GM04504 (cell line): ENCODE data around the gene ROPN1B.
"Not testable (repeated sequence)": the region's sequence is repeated elsewhere in the genome, so short reads cannot be mapped to it uniquely, and the experiment has no call there.

Experiments
- DNase-seq: peaks from one replicate; pipeline ENCODE4 v3.0.0-alpha.2; 2012; ENCODE audit warnings: low read depth

The ROPN1B gene

DNA sequence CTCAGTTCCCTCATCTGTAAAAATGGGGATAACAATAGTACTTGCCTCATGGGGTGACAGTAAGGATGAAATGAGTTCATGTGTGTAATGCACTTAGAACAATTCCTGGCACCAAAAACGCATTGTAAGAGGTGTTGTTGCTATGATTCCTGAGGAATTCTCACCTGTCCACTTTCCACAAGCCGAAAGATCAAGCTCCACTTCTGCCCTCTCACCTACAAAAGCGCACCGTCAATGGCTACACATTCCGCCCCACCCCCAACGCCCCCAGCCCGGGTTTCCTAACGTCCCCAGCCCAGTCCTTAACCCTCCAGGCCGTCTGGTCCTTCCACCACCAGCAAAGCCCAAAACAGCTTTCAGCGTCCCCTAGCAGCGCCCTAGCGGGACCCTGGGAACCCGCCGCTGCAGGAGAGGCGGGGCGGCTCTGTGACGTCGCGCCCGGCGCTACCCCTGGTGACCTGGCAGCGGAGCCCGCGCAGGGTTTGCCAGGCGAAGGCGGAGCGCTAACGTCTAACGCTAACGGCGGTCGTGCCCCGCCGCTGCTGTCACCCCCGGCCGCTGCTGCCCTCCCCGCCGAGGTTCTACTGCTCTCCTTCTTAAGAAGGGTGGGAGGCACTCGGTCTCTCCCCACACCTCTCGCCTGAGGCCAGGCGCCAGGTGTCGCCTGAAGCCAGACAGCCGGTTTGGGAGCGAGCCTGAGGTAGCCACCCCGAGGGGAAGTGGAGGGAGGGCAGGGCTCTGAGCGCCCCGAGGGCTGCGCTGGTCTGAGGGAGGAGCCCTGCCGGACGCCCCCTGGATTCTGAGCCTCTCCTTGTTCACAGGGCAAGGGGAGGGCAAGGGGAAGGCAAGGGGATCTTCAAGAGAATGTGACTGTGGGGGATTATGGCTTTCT, at the start of gene ROPN1B:
Gene ROPN1B, plus strand, starts transcription at position 478 of the 892 bp plus-strand sequence. CDS start 2,877 bp downstream, outside the sequence.
- DNase-seq, result not testable (repeated sequence)

DNA sequence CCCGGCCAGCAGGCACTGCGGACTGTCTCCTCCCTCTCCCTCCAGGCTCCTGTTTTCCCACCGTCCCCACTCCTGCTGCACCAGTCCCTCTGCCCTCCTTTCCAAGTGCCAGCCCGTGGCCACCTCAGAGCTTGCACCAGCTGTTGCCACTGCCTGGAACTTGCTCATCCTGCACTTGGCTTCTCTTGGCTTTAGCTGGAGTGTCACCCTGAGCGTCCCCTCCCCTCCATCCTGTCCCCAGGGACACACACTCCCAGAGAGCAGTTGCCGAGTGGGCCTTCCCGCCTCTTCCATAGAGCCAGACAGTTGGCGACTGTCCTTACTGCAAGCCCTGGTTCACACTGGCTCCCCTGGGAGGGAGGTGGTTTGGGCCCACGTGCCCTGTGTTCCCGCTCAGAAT, 48.8 kb upstream of the ROPN1B start:
- not testable (repeated sequence) for DNase-seq

DNA sequence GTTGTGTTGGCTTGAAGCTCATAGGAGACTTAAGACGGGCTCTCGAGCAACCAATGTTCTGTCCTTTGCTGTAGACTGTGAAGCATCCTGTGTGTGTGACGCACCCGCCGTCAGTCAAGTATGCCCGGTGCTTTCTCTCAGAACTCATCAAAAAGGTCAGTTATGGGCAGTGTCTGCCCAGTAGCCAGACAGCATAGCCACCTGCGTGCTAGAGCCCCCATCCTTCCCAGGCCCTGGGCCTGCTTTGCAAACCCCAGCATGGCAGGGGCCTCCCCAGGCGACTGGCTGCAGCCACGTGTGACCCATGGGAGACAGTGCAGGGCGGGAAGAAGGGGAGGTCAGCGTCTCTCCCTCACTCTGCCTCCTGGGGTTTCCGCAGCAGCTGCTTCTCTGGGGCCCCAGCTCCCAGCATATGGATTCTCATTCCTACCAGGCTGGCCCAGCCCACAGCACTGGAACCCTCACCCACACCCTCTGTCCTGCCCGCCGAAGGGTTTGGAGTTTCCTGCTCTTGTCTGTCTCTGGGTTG, 48.2 kb upstream of the ROPN1B start:
- DNase-seq, result not testable (repeated sequence)

DNA sequence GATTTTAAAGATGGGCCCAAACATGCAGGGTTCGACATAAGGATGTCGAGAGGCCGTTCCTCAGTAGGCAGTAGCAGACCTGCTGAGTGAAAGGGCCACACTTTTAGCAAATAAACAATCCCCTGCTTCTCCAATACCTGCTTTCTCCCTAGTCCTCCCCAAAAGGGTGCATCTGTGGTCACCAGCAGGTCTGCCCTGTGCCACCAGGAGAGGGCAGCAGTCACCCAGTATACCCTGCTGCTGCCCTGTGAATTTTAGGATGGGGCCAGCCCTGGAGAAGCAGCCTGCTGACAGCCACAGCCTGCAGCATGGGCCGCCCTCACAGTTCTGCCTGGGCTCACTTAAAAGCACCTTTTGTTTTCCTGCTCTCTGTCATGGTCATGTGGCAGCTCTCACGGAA, 47.3 kb upstream of the ROPN1B start:
- peak; percentile 24 for DNase-seq

DNA sequence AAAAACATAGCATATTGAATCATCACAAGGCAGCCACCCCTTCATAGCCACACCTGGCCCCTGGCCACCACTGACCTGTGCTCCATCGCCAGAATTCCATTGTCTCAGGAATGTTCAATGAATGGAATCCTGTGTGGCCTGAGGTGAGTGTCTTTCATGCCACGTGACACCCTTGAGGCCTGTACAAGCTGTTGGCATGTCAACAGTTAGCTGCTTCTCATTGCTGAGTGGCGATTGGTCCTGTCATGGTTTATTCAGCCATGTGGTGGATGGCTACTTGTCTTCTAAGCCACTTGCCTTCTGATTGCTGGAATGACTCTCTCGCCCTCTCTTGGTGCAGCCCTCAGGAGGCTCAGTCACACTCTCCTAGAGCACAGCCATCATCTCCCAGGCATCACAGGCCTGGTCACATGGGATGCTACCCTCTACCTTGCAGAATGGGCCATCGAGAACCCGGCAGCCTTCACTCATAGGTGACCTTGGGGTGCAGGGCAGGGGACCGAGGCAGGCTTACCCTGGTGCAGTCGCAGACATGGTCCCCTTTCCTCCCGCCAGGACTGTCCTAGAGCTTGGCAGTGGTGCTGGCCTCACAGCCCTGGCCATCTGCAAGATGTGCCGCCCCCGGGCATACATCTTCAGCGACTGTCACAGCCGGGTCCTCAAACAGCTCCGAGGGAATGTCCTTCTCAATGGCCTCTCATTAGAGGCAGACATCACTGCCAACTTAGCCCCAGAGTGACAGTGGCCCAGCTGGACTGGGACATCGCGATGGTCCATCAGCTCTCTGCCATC, 45.5 kb upstream of the ROPN1B start:
- DNase-seq, result not testable (repeated sequence)

DNA sequence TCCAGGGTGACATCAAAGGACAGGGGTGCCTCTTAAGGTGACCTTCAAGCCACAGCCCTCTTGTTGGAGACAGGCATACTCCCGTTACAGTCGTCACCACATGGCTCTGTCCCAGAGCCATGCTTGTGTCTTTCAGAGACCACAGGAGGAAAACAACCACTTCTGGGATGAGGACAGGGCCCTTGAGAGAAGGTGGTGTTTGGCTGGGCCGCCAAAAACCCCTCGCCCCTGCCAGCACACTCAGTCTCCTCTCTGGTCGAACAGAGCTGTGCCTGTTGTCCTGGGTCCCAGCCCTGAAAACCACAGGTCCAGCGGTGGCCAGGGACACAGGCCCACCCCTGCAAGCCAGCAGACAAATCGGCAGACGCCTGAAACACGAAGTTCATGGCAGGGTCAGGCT, 44.7 kb upstream of the ROPN1B start:
- DNase-seq, result not testable (repeated sequence)

DNA sequence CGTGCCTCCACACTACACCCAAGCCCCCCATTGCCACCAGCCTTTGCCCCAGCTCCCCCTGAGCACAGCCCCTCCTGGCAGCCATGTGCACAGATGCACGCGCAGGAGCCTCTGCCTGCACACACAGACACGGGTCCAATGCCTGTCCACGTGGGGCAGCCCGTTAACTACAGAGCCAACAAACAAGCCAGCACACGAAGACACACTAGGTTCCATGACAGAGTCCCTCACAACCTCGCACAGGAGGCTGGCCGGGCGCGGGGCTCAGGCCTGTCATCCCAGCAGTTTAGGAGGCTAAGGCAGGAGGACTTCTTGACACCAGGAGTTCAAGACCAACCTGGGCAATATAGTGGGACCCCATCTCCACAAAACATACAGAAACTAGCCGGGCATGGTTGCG, 43.3 kb upstream of the ROPN1B start:
- DNase-seq, result not testable (repeated sequence)

DNA sequence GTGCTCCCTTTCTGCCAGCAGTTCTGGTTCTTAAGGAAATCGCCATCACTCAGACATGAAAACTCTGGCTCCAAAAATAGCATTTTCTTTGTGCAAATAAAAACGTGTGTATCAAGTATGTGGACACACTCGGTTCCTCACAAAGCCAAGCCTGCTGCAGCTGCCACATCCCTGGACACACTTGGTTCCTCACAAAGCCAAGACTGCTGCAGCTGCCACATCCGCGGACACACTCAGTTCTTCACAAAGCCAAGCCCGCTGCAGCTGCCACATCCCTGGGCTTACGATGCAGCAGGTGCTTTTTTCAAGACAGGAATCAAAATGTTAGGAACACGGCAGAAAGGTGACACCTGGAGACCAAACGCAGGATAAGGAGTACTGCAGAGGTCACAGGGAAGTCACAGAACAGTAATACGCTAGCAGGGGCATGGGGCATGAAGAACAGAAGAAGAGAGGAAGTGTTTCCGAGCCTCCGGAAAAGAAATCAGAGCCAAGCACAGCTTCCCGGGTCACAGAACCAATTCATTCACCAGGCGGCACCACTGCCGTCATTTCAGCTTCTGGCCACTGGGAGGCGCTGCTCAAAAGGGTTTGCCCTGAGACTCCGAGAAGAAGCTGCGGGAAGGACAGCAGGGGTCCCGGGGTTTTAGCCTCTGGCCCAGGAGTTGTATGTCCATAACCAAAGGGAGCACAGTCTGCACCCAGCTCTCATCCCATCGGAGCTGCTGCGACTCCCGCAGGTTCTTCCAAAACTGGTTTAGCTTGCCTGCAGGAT, 40.0 kb upstream of the ROPN1B start:
- DNase-seq, result not testable (repeated sequence)

DNA sequence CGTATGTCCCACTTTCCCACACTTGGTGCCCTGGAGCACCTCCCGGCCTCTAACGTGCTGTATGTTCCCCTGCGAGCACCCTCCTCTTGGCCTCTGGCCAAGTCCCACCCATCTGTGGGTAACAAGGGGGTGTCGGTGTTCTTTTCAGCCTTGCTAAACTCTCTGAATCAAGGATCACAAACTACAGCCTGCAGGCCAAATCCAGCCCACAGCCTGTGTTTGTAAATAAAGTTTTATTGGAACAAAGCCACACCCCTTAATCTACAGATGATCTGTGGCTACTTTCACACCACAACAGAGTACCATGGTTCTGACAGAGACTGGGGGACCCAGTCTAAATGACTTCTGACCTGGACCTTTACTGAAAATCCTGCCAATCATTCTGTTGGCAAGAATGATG, 39.2 kb upstream of the ROPN1B start:
- not testable (repeated sequence) for DNase-seq

DNA sequence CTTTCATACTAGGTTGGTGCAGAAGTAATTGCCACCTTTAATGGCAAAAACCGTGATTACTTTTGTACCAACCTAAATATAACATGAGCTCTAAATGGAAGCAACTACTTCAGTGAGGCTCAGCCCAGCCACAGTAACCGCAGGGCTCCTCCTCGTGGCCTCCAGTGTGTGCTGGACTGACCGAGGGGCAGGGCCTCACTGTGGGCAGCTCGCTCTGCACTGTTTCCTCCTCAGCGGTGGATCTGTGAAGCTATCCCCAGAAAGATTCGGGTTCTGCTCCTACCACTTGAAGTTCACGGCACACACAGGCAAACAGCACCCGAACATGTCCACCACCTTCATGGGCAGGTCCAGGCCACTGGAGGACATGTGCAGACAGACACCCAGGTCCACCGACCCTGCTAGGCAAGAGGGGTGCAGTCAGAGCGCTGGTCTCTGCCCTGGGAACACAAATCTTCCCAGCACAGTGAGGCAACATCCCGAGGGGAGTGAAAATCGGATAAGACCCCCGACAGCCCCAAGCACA, 37.6 kb upstream of the ROPN1B start:
- not testable (repeated sequence) for DNase-seq

DNA sequence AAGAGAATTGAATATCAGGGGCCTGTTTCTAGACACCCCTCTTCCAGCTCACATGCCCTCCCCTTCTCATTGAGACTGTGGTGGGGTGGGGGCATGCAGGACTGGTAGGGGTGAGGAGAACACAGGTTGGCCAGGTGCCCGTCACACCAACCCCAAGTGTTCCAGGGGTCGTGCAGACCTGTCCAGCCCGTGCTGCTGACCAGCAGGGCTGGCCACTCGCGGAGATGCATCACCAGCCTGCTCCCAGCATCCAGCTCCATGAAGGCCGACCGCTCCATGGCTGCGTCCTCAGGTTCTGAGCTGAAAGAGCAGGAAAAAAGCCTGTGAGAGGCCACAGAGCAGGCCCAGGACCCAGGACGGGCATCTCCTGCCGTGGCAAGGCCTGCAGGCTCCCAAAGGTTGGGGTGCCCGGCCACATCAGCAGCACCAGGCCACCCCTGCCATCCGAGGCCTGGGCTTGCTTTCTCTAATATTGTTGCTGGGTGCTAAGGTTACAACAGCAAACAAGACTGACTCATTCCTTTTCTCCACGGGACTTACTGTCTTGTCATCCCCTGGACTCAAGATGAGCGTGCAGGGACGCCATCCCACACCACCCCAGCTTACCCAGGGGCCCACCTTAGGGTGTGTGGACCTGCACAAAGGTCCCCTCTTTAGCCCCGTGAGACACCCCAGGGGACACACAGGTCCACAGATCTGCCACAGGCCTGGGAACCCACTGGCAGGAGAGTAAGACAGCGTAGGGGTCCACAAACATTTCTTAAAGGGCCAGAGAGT, 35.4 kb upstream of the ROPN1B start:
- not testable (repeated sequence) for DNase-seq

DNA sequence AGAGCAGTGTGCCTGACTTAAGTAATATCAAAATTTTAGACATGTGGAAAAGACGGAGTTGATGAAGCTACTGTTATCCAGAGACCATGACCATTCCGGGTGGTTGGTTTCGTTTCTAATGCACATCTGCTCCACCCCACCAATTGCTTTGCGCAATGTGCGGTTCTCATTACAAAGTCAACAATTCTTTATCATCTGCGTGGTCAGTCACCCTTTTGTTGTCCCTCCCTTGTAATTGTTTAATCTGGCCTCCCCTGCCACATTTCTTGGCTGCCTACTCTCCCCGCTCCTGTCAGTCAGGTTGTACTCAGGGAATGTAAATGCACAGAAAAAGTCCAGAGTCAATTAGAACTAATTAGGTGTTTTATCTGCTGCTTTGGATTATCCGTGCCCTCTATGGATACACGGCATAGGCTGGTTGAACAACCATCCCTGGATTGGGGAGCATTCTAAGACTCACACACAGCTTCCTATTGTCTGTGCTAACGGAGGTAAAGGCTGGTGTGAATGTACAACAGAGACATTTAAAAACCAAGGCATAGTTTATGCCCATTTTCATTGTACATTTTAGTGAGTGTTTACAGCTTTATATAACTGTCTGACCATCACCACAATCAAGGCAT, 33.6 kb upstream of the ROPN1B start:
- not testable (repeated sequence) for DNase-seq

DNA sequence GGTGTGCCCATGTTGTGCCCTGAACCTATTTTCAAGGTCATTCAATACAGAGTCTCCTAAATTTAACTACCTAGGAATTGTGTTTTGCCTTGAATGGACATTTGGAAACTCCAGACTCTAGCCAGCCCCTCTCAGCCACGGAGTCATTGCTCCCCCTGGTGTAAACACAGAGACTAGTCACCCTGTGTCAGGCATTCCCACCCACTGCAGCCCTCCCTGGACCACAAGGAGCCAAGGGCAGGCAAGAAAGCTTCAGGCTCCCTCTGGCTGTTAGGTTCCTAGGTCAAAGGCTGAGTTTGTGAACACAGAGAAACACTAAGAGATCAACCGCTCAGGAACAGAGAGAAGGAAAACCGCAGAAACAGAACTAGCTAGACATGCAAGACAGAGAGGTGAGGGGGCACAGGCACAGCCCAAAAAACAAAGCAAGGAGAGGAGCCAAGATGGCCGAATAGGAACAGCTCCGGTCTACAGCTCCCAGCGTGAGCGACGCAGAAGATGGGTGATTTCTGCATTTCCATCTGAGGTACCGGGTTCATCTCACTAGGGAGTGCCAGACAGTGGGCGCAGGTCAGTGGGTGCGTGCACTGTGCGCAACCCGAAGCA, 32.7 kb upstream of the ROPN1B start:
- not testable (repeated sequence) for DNase-seq

DNA sequence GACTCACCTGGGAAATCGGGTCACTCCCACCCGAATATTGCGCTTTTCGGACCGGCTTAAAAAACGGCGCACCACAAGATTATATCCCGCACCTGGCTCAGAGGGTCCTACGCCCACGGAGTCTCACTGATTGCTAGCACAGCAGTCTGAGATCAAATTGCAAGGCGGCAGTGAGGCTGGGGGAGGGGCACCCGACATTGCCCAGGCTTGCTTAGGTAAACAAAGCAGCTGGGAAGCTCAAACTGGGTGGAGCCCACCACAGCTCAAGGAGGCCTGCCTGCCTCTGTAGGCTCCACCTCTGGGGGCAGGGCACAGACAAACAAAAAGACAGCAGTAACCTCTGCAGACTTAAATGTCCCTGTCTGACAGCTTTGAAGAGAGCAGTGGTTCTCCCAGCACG, 32.1 kb upstream of the ROPN1B start:
- DNase-seq, result not testable (repeated sequence)

DNA sequence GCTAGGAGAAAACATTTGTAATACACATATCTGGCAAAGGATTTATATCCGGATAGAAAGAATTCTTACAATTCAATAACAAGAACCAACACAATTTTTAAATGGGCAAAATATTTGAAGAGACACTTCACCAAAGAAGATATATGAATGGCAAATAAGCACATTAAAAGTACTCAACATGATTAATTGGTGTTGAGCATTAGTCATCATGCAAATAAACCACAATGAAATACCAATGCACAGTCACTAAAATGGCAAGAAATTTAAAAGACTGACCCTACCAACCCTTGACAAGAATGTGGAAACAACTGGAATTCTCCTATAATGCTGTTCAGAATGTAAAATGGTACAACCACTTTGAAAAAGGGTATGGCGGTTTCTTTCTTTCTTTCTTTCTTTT, 21.2 kb upstream of the ROPN1B start:
- not testable (repeated sequence) for DNase-seq

DNA sequence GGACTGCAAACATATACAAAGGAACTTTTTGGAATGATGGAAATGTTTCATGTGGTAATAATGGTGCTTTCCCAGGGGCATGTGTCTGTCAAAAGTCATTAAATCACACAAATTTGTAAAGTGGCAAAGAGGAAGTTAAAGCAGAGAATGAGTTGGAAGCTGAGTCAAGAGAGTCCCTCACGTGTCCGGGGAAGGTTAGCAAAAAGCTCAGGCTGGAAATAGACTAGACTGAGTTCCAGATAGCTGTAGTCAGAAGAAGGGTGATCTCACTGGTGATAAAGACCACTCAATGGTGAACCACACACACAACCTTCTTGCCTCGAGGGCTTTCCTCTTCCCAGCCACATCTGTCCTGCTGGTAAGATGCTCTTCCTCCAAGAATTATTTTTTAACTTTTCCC, 20.1 kb upstream of the ROPN1B start:
- peak; percentile 43 for DNase-seq

DNA sequence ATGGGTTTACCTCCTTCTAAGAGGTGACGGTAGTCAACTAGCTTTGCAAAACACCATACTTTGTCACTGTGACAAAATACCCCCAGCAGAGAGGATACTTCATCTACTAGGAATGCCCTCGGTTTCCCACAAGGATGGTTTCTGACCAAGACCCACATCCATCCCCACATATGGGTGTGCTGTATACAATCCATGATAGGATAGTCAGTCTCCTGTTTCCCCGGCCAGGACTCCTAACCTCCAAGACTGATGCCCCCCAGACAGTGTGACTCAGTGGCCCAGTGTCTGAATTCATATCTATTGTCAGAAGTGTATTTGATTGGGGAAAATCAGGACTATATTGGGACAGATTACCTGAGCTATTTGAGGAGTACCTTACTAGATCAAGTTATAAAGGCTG, 17.8 kb upstream of the ROPN1B start:
- not testable (repeated sequence) for DNase-seq

DNA sequence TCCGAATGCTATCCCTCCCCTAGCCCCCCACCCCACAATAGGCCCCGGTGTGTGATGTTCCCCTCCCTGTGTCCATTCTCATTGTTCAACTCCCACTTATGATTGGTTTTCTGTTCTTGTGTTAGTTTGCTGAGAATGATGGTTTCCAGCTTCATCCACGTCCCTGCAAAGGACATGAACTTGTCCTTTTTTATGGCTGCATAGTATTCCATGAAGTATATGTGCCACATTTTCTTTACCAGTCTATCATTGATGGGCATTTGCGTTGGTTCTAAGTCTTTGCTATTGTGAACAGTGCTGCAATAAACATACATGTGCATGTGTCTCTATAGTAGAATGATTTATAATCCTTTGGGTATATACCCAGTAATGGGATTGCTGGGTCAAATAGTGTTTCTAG, 12.0 kb upstream of the ROPN1B start:
- not testable (repeated sequence) for DNase-seq

DNA sequence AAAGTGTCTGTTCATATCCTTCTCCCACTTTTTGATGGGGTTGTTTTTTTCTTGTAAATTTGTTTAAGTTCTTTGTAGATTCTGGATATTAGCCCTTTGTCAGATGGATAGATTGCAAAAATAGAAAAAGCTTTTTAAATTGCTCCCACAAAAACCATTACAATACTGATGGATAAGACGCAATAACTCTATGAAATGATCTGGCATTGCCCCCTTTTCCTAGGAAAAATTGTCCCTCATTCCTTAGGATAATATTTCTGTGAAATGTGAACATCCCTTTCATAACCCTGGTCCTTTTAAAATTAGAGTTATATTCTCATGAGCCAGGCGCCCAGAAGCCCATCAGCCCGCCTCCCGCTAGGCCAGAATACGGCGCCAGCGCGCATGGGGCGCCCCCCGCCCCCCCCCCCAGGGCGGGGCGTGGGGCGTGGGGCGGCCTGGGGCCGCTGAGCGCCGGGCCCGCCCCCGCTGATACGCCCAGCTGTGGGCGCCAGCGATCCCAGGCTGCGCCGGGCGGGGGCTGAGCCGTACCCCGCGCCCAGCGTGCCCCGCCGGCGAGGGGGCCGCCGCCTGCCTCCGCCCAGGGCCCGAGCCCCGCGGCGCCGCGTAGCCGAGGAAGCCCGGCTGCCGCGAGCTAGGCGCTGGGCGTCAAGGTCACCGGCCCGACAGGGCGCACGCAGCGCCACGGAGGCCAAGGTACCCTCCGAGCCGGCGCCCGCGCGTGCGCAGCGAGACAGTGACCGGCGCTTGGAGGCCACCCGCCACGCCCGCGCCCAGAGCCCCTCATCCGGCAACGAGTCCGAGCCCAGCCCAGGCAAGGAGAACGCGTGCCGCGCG, 11.1 kb upstream of the ROPN1B start:
- DNase-seq, result no peak
